ENCODE data around the gene PLA2G6.
"Not testable (repeated sequence)": the region's sequence is repeated elsewhere in the genome, so short reads cannot be mapped to it uniquely, and the experiment has no call there.

Gene PLA2G6

GRCh38 chr22:38153821-38154562, 27.6 kb downstream of the PLA2G6 start:
- no peak overlapping the region for H3K4me3 ChIP-seq (ENCODE audit: low read depth, low read length)
- ChIA-PET POLR2A (no interaction called here), CTCF (interaction anchor here (1.0 kb wide), 1 partner anchor 100 kb away, joined by 3 read pairs; no protein-coding TSS in a partner anchor)
- no peak for DNase-seq (ENCODE audit: low read depth, low spot score)
- TF ChIP-seq, protein P1, sequence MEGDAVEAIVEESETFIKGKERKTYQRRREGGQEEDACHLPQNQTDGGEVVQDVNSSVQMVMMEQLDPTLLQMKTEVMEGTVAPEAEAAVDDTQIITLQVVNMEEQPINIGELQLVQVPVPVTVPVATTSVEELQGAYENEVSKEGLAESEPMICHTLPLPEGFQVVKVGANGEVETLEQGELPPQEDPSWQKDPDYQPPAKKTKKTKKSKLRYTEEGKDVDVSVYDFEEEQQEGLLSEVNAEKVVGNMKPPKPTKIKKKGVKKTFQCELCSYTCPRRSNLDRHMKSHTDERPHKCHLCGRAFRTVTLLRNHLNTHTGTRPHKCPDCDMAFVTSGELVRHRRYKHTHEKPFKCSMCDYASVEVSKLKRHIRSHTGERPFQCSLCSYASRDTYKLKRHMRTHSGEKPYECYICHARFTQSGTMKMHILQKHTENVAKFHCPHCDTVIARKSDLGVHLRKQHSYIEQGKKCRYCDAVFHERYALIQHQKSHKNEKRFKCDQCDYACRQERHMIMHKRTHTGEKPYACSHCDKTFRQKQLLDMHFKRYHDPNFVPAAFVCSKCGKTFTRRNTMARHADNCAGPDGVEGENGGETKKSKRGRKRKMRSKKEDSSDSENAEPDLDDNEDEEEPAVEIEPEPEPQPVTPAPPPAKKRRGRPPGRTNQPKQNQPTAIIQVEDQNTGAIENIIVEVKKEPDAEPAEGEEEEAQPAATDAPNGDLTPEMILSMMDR (IDR thresholded peaks at IDR 0.05; ENCODE audit: insufficient read depth, low read length, missing control alignments) = no peak

DNA sequence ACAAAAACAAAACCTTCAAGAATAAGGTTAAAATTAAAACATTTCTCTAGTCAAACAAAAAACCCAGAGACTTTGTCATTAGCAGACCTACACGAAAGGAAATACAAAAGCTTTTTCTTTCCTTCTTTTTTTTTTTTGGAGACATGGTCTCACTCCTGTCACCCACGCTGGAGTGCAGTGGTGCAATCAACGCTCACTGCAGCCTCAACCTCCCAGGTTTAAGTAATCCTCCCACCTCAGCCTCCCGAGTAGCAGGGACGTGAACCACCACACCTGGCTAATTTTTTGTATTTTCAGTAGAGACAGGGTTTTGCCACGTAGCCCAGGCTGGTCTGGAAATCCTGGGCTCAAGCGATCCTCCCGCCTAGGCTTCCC, 30.5 kb downstream of the PLA2G6 start:
- no peak for DNase-seq (ENCODE audit: low read depth, low spot score)
- ChIA-PET CTCF (no interaction called here), POLR2A (interaction anchor here (0.6 kb wide), 1 partner anchor 30 kb away, joined by 3 read pairs; no protein-coding TSS in a partner anchor)
- TF ChIP-seq, protein P1 (IDR thresholded peaks at IDR 0.05; ENCODE audit: insufficient read depth, low read length, missing control alignments) = no peak
- no peak overlapping the region for H3K4me3 ChIP-seq (ENCODE audit: low read depth, low read length)

DNA sequence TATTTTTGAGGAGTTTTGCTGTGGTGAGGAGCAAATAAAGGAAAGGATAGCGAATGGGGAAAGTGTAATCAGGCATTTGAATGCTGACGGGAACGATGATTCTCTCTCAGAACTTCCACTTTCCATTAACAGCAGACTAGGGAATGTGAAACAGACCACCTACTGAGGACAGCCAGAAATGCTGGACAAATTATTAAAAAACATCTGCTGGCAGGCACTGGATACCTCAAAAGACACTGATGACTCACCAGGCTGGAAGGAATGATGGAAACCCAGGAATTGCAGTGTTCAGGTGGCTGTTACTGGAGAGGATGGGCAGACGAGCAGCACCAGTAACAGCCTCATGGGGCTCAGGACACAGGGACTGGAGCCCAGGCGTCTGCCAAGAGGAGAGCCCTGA, 33.4 kb downstream of the PLA2G6 start:
- H3K4me3 ChIP-seq (ENCODE audit: low read depth, low read length) = no peak overlapping the region
- TF ChIP-seq, protein P1 (IDR thresholded peaks at IDR 0.05; ENCODE audit: insufficient read depth, low read length, missing control alignments) = no peak
- no peak for DNase-seq (ENCODE audit: low read depth, low spot score)
- CTCF ChIA-PET = no interaction called here
- POLR2A ChIA-PET = no interaction called here

GRCh38 chr22:38146166-38146565, 35.5 kb downstream of the PLA2G6 start:
- H3K4me3 ChIP-seq (ENCODE audit: low read depth, low read length); DNase-seq (ENCODE audit: low read depth, low spot score); POLR2A ChIA-PET: not testable (repeated sequence)
- CTCF ChIA-PET = interaction anchor here (1.1 to 7.3 kb wide), 2 partner anchors 32 to 94 kb away, joined by 4 to 34 read pairs; no protein-coding TSS in a partner anchor

DNA sequence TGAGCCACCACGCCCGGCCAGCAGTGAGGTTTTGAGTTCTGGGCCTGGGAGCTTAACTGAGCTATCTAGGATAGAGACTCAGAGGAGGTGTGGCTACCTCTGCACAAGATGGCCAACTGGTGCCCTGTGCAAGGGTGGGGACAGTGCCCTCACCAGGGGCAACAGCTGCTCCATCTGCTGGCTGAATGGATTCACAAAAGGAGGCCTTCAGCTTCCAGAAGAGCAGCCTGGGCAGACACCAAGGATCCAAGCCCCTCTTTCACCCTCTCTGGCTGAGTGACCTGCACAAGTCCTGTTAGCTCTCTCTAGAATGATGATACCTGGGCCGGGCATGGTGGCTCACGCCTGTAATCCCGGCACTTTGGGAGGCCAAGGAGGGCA, 37.6 kb downstream of the PLA2G6 start:
- ChIA-PET POLR2A (no interaction called here), CTCF (interaction anchor here (0.9 to 7.3 kb wide), 3 partner anchors 9 to 30 kb away, joined by 3 to 34 read pairs (median 3); no protein-coding TSS in a partner anchor)
- no peak overlapping the region for H3K4me3 ChIP-seq (ENCODE audit: low read depth, low read length)
- TF ChIP-seq, protein P1 (IDR thresholded peaks at IDR 0.05; ENCODE audit: insufficient read depth, low read length, missing control alignments) = no peak
- no peak for DNase-seq (ENCODE audit: low read depth, low spot score)

DNA sequence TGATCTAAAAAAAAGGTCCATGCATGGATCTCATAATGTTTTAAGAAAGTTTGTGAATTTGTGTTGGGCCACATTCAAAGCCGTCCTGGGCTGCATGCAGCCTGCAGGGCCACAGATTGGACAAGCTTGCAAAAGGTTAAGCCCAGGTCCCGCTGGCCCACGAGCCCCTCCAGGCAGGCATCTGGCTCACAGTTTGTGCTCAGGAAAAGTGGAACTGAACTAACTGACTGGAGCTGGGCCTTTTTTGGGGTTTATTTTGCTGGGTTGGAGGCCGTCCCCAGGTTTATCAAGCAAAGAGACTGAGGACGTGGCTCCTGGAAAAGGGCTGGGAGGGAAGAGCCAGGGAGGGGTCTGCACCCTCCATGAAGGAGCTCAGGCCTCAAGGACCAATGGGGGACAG, 39.0 kb downstream of the PLA2G6 start:
- TF ChIP-seq, protein P1 (IDR thresholded peaks at IDR 0.05; ENCODE audit: insufficient read depth, low read length, missing control alignments) = no peak
- no peak for DNase-seq (ENCODE audit: low read depth, low spot score)
- H3K4me3 ChIP-seq (ENCODE audit: low read depth, low read length) = no peak overlapping the region
- ChIA-PET POLR2A (no interaction called here), CTCF (interaction anchor here (1.2 to 7.3 kb wide), 2 partner anchors 23 to 28 kb away, joined by 3 to 34 read pairs; no protein-coding TSS in a partner anchor)
